ACHN (cell line): ENCODE measurements around the gene SETMAR.
"Not testable (repeated sequence)": the region's sequence is repeated elsewhere in the genome, so short reads cannot be mapped to it uniquely, and the experiment has no call there.

Source experiments
- DNase-seq: peaks from one replicate; pipeline ENCODE4 v3.0.0-alpha.2; 2015
- in situ Hi-C: cut with HindIII; loops from 2 replicates; pipeline ENCODE4 v1.10.0; 2017; ENCODE audit warnings: low sequenced_read_pairs, low pct_ligation_motif_present, low pct_unique_long_range_greater_than_20kb

SETMAR gene

DNA sequence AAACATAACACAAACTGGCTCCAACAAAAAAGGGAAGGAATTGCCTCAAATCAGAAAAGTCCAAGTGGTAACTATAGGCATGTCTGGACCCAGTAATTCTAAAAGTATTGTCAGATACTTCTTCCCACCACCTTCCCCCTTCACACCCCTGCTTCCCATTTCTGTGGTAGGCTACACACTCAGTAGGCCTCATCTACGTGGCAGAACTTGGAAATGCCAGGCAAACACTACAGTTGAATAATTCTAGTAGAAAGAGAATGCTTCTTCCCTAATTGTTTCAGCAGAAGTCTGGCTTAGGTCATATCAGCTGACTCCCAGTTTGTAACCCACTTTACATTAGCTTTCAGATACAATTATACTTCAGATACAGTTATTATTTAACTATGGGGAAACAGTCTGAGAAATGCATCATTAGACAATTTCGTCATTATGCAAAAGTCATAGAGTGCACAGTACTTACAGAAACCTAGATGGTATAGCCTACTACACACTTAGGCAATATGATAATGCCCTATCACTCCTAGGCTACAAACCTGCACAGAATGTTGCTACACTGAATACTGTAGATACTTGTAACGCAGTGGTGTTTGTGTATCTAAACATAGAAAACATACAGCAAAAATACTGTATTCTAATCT is 6.4 kb downstream of the SETMAR start:
- DNase-seq = no peak
- in situ Hi-C loops = no loop called here

DNA sequence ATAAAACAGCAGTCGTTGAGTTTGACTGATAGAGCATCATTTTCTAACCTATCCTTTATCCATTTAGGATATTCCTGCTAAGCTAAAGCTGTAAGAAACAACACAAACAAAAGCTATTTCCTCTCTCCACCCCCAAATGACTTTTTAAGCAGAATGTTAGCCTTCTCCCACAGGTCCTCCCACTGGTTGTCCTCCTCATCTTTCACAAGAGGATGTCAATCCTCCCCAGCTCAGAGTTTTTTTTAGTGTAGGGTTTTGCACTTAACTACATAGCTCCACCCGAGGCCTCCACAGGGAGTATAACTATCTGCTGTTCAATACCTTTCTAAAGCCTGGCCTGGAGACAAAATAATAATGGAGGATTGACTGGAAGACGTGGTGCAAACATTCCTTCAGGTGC is 7.8 kb downstream of the SETMAR start:
- no peak for DNase-seq
- in situ Hi-C loops = no loop called here

DNA sequence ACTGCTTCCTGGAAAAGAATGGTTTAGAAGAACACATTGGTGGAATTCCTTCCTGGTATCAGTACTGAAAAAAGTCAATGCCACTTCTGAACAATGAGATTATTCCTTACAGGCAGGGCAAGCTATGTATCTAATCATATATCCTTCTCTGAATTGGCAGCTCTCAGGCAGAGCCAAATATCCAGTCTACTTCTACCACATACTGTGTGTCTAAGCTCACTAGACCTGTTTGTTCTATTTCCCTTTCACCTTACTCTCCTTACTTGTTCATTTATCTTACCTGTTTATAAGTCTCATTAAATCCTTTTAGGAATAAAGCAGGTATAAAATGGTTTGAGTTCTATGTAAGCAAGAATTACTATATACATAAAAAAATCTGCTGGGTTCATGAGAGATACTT is 8.3 kb downstream of the SETMAR start:
- in situ Hi-C loops = no loop called here
- no peak for DNase-seq

DNA sequence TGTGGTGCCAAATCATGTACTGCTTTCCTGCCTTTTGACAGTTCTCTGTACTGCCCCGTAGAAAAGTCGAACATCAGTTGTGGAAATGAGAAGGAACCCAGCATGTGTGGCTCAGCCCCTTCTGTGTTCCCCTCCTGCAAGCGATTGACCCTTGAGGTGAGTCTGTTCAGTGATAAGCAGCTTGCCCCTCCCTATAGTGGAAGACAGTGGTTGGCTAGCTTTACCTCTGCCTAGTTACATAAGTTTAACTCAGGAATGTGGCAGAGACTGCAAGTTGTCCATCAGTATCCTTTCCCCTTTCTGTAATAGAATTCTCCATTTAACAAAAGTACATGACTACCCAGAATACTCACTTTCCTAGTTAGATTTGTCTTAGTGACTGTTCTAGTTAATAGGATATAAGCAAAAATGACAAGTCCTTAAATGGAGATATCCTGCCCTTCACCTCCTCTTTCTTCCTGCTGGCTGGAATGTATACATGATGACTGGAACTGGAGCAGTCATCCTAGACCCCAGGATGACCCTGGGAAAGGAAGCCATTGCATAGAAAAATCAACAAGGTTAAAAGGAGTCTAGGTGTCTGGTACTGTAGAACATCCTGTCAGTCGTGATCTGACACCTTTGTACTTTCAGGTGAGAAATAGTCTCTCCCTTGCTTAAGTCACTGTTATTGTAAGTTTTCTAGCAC is 10.6 kb downstream of the SETMAR start:
- in situ Hi-C loops = no loop called here
- no peak for DNase-seq

DNA sequence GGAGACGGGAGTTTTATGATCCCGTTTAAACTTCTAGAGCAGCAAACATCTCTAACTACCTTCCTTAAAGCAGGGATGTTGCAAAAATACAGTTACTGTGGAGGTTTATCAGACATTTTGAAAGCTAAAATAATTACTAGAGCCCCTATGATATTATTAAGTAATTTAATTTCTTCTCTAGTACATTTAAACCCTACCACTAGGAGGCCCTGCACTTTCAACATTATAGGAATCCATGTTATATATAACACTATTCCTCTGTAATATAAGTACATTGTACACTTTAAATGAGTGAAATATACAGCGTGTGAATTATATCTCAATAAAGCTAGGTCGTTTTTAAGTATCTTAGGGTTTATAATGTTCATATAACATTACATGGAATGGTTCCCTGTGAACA is 11.5 kb downstream of the SETMAR start:
- in situ Hi-C loops = no loop called here
- DNase-seq = peak; percentile 12

DNA sequence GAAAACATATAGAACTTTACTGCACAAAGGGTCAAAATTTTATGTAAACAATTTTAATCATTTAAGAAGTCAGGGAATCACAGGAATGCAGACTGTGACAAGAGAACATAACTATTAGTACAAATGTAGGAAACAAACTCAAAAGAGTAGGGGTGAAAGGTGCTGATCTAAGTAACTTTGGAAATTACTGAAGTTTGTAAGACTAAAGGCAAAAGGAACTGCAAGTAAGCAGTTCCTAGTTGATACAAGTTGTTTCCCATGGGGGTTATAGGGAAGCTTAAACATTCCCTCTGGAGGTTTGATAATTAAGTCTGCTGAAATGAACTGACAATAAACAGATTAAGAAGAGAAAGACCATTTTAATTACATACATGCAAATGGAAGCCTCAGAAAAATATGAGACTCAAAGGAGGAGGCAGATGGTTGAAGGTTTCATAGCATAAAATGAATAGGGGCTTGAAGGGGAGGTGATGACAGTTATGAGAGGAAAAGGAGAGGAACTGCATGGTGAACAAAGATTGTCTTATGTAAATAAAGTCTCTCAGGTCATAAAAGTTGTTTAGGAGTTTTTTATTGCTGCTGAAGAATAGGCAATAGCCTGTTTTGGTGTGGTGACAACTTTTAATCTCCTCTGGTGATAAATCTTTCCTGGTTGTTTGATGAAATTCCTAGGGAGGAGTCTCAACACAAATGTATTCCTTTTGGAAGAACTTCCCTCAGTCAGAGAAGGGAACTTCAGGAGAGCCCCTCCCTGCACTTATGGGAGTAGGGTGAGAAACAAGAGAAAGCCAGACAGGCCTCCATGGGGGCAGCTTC is 17.1 kb downstream of the SETMAR start:
- in situ Hi-C loops = no loop called here
- no peak for DNase-seq

DNA sequence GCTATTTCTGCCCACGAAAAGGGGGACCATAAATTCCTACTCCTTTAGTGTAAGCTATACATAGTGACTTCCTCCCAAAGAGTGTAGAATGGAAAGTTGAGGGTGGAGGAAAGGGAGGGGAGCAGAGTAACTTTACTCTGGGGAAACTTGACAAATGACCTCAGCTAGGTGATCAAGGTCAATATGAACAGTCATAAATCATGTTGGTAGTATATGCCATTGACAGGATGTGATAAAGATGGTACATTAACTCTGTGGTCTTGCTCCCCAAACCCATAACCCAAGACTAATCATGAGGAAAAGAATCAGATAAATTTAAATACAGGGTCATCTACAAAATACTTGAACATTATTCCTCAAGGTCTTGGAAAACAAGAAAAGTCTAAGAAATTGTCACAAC is 18.6 kb downstream of the SETMAR start:
- no peak for DNase-seq
- in situ Hi-C loops = no loop called here

DNA sequence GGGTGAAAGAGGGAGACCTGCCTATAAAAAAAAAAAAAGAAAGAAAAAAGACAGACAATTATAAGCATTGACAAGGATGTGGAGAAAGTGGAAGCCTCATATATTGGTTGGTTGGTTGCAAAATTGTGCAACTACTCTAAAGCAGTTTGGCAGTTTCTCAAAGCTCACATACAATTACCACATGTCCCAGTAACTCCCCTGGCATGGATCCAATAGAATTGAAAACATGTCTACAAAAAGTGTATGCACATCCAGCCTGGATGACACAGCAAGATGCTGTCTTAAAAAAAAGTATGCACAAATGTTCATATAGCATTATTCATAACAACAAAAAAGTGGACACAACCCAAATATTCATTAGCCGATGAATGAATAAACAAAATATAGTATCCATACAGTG is 19.5 kb downstream of the SETMAR start:
- in situ Hi-C loops = no loop called here
- DNase-seq = no peak

DNA sequence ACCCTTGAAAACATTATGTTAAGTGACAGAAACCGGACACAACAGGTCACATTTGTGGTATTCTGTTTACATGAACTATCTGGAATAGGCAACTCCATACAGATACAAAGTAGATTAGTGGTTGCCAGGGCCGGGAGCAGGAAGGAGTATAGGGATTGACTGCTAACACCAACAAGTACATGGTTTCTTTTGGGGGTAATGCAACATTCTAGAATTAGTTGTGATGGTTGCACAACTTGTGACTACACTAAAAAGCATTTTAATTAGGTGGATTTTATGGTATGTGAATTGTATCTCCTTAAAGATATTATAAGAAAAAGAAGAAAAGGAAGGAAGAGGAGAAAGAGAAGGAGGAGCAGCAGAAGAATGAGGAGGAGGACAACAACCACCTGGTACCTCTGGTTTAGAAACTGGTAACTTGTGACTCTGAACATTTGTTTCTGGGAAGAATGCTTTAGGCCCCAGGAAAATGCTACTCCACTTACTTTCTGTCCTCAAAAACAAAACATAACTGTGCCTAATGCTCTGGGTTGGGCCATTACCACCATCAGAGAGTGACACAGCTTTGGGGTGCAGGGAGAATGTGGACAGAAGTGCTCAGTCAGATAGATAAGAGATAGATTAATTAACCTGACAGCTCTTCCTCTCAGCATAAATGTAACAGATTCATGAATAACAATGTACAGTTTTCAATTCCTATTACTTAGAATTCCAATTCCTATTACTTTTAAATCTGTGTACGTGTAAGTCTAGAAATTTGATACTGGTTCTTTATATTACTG is 20.3 kb downstream of the SETMAR start:
- DNase-seq = no peak

DNA sequence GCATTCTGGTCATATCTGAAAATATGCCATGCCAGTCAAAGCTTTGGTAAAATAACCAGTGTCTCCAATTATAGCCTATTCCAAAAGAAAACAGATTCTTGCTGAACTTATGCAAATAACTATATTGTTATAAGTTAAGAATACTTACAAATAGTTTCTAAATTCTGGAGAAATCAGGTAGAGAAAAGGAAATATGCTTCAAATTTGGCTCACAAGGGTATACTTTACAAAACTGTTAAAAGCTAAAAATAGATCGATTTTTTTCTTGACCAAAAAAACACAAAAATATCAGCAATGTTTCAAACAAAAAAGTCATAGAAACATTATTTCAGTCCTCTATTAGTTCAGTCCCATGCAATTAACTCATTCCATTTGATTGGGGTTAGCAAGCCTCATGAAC is 23.7 kb downstream of the SETMAR start:
- no peak for DNase-seq
- in situ Hi-C loops = no loop called here

More for the DNA sequence above, 20.3 kb downstream of the SETMAR start:
- in situ Hi-C loops = no loop called here

DNA sequence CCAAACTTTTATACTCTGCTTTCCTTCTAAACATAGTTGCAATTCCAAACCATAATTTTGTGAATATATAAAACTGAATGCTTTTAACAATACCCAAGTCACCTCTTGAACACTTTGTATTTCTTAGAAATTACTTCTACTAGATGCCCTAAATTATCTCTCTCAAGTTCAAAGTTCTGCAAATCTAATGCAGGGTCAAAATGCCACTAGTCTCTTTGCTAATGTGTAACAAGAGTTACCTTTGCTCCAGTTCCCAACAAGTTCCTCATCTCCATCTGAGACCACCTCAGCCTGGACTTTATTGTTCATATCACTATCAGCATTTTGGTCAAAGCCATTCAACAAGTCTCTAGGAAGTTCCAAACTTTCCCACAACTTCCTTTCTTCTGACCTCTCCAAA is 26.6 kb downstream of the SETMAR start:
- DNase-seq, in situ Hi-C loops: not testable (repeated sequence)

DNA sequence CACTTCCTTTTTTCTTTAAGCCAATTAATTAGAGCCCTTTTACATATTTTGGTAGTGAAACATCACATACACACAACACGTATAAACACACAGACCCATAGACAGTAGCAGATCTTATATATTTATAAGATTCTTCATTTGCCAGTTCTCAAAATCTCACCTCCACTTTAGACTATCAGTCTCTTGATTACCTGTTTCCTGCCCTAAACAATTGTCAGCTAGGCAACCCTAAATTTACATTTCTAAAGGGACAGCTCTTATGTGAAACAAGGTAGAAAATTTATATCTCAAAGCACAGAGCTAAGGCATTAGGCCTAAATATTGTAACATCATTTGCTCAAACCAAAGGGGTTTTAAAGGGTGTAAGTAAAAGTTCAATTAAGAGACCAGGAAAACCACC is 28.9 kb downstream of the SETMAR start:
- DNase-seq = no peak
- in situ Hi-C loops = no loop called here

DNA sequence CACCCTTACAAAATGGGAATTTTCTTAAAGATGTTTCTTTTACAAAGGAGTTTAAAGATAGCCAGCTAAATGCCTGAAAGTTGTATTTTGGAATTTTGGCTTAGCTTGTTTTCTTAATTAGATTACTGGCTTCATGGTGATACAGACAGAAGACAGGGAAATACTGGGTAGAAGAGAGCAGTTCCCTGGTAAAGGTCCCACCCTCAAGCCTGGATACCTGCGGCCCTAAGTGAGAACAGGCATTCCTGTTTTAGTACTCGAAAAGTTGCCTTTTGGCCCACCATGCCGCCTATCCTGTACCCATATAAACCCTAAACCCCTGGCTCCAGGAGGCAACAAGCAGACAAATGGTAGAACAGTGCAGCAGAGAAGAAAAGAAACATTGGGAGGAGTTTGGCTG is 29.4 kb downstream of the SETMAR start:
- DNase-seq = no peak
- in situ Hi-C loops = no loop called here

DNA sequence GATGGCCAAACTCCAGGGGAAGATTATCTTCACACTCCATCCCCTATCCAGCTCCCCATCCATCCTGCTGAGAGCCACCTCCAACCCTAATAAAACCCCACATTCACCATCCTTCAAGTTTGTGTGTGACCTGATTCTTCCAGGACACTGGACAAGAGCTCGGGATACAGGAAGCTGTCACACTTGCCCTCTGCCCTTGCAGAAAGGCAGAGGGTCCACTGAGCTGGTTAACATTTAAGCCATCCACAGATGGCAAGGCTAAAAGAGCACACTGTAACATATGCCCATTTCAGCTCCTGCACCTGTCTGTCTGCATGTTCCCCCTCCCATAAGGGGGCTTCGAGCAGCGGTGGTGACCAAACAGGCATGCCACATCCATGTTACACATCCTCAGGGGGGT is 29.8 kb downstream of the SETMAR start:
- in situ Hi-C loops = no loop called here
- DNase-seq = no peak

DNA sequence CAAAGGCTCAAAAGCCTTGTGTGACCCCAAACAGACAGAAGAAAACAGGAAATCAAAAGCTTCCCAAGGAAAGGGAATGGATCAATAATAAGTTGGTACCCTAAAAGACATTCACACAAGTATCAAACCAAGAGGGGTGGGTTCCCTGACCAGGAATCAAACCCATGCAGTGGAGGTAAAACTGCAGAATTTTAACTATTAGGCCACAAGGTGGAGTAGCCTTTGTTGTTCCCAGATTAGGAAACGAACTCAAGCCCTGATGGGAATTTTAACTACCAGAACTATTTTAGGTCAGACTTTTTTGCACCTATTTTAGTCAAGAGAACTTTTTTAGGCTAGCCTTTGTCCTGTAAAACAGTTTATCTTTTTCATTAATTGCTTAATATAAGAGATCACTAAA is 31.4 kb downstream of the SETMAR start:
- in situ Hi-C loops = no loop called here
- DNase-seq = no peak

DNA sequence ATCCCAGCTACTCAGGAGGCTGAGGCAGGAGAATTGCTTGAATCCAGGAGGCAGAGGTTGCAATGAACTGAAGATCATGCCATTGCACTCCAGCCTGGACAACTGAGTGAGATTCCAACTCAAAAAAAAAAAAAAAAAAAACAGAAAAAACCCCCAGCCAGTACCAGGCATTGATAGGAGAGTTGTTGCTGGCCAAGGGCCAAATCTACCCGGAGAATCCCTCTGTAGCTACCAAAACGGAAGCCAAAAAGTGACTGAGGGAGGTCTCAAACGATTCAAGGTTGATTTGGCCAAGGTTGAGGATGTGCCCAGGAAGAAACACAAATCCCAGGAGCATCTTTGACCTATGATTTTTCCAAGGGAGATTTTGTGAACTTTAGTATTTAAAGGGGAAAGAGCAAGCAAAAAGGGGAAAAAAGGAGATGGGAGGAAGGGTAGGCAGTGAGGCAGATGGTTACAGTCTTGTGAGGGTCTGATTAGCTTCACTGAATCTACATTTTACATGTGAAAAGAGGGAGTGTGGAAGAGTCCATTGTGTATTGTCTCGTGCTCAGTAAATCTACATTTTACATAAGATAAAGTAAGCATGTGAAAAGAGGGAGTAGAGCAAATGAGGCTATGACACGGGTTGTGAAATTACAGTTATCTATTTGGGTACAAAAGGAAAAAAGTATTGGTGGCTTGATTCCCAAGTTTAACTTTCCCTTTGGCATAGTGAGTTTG is 32.8 kb downstream of the SETMAR start:
- no peak for DNase-seq
- in situ Hi-C loops = no loop called here

DNA sequence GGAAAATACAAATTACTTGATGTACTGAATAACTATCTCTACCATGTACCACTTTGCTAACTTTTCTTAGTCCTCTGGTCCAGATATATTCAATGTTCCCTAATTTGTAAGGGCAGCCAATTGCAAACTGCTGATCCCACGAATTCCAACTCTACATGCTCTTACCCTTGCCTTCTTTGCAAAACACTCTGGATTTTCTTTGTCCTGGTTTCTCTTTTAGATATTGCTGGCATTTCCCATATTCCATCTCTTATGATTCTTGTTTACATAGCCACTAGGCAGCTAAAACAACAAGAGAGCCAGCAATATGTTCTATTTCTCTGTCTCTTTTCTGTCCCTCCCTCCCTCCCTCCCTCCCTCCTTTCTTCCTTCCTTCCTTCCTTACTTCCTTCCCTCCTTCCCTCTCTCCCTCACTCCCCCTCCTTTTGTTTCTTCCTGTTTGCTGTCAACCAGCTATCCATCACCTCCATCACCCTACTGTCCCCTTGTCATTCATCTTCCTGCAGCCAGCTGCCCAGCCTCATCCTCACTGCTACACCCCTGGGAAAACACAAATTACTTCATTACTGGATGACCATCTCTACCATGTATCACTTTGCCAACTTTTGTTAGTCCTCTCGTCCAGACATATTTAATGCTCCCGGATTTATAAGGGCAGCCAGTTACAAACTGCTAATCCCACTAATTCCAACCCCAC is 33.8 kb downstream of the SETMAR start:
- DNase-seq = no peak
- in situ Hi-C loops = no loop called here

DNA sequence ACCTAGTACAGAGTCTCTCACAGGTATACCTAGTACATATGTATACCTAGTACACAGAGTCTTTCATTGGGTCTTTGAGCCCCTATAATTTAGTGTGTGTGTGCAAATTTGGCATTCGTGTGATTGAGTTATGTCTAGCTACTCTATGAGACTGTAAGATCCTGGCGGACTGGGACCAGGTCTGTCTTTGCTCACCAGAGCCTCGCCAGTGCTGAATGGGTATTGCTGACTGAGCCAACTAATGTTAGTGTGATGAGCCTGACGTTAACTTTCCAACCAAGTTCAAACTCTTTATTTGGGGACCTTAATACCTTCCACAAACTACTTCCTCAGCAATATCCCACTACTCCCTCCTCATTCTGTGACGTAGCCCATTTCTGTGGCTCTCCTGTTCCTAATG is 35.6 kb downstream of the SETMAR start:
- in situ Hi-C loops = no loop called here
- DNase-seq = no peak
